GM12874 (cell line): ENCODE results near the gene KNDC1.

Experiments
- TF ChIP-seq, protein P1 (sequence below): IDR thresholded peaks from 2 replicates; pipeline ENCODE4 v1.5.1; 2011; ENCODE audit warnings: low read depth, mild to moderate bottlenecking, control low read depth, low read length, moderate library complexity; ENCODE audit not compliant: insufficient read depth

Gene KNDC1

DNA sequence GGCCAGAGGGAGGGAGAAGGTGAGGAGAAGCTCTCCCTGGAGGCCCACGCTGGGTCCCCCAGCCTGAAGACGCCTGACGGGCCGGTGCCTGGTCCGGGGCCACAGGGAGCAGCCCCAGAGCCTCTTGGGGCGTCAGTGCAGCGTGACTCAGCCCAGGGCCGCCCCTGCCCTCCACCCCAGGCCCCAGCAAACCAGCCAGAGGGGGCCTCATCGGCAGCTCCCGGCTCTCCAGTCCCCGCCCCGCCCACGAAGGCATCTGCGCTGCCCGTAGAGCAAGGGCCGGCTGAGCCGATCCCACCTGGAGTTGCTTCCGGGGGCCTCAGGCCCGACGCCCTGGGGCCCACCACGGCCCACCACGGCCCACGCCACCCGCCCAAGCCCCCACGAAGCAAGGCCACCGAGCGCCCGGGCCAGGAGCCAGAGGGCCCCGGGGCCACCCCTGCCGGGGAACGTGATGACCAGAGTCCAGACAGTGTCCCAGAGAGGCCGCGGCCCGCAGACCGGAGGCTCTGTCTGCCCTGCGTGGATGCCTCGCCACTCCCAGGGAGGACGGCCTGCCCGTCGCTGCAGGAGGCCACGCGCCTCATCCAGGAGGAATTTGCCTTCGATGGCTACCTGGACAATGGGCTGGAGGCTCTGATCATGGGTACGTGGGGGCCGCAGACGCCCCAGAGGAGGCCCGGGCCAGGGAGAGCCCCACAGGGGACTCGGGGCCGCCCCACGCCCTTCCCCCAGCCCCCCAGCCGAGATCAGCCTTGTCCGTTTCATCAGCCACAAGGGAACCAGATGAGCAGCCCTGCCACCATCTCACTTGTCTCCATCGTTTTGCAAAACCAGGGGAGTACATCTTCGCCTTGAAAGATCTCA lies 38.8 kb downstream of the KNDC1 start:
- TF ChIP-seq, protein P1, sequence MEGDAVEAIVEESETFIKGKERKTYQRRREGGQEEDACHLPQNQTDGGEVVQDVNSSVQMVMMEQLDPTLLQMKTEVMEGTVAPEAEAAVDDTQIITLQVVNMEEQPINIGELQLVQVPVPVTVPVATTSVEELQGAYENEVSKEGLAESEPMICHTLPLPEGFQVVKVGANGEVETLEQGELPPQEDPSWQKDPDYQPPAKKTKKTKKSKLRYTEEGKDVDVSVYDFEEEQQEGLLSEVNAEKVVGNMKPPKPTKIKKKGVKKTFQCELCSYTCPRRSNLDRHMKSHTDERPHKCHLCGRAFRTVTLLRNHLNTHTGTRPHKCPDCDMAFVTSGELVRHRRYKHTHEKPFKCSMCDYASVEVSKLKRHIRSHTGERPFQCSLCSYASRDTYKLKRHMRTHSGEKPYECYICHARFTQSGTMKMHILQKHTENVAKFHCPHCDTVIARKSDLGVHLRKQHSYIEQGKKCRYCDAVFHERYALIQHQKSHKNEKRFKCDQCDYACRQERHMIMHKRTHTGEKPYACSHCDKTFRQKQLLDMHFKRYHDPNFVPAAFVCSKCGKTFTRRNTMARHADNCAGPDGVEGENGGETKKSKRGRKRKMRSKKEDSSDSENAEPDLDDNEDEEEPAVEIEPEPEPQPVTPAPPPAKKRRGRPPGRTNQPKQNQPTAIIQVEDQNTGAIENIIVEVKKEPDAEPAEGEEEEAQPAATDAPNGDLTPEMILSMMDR, result no peak

- TF ChIP-seq, protein P1, result no peak
These were observed 39.5 kb downstream of the KNDC1 start for GRCh38 chr10:133199488-133199885.

DNA sequence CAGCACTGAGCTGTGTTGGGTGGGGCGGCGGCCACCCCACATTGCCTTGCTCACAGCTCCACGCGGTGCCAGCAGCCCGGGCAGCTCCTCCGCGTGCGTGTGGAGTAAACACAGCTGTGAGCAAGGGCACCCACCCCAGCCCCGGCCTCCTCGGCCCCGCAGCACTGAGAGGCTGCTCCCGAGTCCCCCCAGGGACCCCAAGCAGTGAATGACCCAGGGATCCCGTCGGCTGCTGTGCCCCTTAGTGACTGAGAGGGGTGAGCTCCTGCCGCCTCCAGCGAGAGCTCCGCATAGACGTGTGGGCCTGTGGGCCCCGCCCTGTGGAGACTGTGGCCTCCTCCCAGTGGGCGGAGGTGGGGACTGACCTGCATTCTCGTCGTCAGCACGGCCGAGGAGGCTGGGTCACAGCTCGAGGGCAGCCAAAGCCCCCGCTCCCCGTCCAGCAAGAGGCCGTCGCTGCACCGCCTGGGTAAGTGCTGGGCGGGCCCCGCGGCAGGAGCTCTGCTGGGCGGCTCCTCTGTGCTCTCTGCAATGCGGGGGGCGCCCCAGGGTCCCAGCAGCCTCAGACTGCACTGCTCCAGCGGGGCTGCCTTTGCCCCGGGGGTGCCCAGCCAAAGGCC lies 40.1 kb downstream of the KNDC1 start:
- TF ChIP-seq, protein P1, result no peak

DNA sequence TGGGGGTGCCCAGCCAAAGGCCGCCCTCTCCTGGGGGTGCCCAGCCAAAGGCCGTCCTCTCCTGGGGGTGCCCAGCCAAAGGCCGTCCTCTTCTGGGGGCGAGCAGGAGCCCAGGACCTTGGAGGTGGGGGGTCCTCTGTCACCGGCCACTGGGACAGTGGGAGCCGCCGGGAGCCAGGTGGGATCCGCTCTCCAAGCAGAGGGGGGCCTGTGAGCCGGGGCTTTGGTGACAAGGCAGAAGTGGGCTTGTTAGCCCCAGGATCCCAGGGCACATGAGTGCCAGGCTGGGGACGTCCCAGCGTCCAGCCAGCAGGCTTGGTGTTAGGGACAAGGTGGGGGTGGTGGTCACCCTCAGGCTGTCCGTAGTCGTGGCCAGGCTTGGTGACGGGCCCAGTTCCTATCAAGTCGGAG lies 40.6 kb downstream of the KNDC1 start:
- TF ChIP-seq, protein P1, result no peak

DNA sequence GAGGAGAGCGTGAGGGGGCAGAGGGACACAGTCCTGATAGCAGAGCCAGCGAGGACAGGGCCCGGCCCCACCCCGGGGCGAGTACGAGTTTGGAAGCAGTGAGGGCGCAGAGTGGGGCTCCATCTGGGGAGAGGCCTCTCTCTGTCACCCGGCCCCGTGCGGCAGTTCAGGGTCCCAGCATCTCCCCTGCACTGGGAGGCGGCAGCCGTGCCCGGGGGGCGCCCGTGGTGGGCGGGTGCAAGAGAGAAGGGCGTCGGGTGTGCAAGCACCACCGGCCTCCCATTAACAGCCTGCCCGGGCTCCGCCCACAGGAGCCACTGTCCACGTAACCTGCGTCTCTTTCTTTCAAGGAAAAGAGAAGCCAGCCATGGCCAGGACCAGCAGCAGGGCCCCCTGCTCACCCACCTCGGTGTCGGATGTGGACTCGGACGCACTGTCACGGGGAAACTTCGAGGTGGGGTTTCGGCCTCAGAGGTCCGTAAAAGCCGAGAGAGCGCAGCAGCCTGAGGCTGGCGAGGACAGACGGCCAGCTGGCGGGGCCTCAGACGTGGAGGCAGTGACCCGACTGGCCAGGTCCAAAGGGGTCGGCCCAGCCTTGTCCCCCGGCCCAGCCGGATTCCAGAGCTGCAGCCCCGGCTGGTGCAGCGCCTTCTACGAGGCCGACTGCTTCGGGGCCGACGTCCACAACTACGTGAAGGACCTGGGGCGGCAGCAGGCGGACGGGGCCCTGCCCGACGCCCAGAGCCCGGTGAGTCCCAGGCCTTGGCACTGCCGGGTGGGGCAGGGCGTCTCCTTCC lies 41.3 kb downstream of the KNDC1 start:
- TF ChIP-seq, protein P1, result no peak

GRCh38 chr10:133201948-133202725 lies 42.1 kb downstream of the KNDC1 start:
- TF ChIP-seq, protein P1, result no peak
